Endothelial cell of umbilical vein (primary cell): ENCODE data around the gene TCERG1L.

Experiments
- CTCF ChIP-seq, 2 donors: IDR thresholded peaks; 1 replicate in 1 of 2; 2 replicates in 1 of 2; pipeline ENCODE4 v1.5.1; 2011; ENCODE audit warnings: low read length in 2 of 2, mild to moderate bottlenecking in 2 of 2, moderate library complexity in 2 of 2, control low read depth in 1 of 2, inconsistent platforms in 1 of 2, low read depth in 1 of 2; ENCODE audit not compliant: insufficient read depth in 1 of 2; ENCODE audit errors: extremely low read depth in 1 of 2
- EZH2 ChIP-seq: IDR thresholded peaks from 2 replicates; pipeline ENCODE4 v1.6.1; 2012; ENCODE audit warnings: borderline replicate concordance, low read depth, mild to moderate bottlenecking, moderate library complexity, low read length, inconsistent platforms; ENCODE audit not compliant: severe bottlenecking
- FOS ChIP-seq: IDR thresholded peaks from 2 replicates; pipeline ENCODE4 v1.6.1; 2011; ENCODE audit warnings: mild to moderate bottlenecking, low read length, moderate library complexity, borderline replicate concordance; ENCODE audit not compliant: insufficient read depth
- GATA2 ChIP-seq: IDR thresholded peaks from 2 replicates; pipeline ENCODE4 v1.7.0; 2011; ENCODE audit warnings: low read depth, mild to moderate bottlenecking, moderate library complexity, mixed read lengths, low read length; ENCODE audit not compliant: insufficient read length, insufficient read depth
- JUN ChIP-seq: IDR thresholded peaks from 2 replicates; pipeline ENCODE4 v1.6.1; 2011; ENCODE audit warnings: borderline replicate concordance, low read depth; ENCODE audit not compliant: insufficient read length, insufficient read depth
- MAX ChIP-seq: IDR thresholded peaks from 2 replicates; pipeline ENCODE4 v1.6.1; 2011; ENCODE audit not compliant: insufficient read depth, insufficient read length
- MYC ChIP-seq: IDR thresholded peaks from one replicate; pipeline ENCODE4 v1.6.1; 2011; ENCODE audit warnings: mild to moderate bottlenecking, low read depth, low read length
- POLR2A ChIP-seq: IDR thresholded peaks from 2 replicates; pipeline ENCODE4 v1.6.1; 2012; ENCODE audit warnings: low read depth, mild to moderate bottlenecking, control low read depth, low read length
- POLR2AphosphoS5 ChIP-seq: IDR thresholded peaks from 2 replicates; pipeline ENCODE4 v1.6.1; 2012; ENCODE audit warnings: low read depth, mild to moderate bottlenecking, control low read depth, low read length, moderate library complexity; ENCODE audit not compliant: insufficient read depth

- no peak for TF ChIP-seq MAX
- no peak for TF ChIP-seq POLR2AphosphoS5
- no peak for TF ChIP-seq CTCF (IDR thresholded peaks at IDR 0.05; ENCODE audit: extremely low read depth in 1 of 2, insufficient read depth in 1 of 2, low read depth in 1 of 2, low read length in 2 of 2)
- no peak for TF ChIP-seq FOS
- TF ChIP-seq POLR2A: no peak
- no peak for TF ChIP-seq EZH2
- TF ChIP-seq MYC: no peak
- no peak for TF ChIP-seq JUN
- no peak for TF ChIP-seq GATA2
Observed at GRCh38 chr10:131261890-131262475, 49.5 kb downstream of the TCERG1L start.
